CD4-positive, alpha-beta T cell (primary cell): ENCODE results near the gene MRNIP. TPM values are rescaled to one million over a fixed set of nuclear protein-coding genes. Genes with fewer than 3 reads are reported as not detected.

Experiments used
- ATAC-seq: fragments of 200-7000 bp; cut with Tn5 transposase; one replicate; pipeline ENCODE4 v1.10.0; 2022; ENCODE audit warnings: mild to moderate bottlenecking; ENCODE audit not compliant: poor library complexity
- CTCF ChIA-PET: fragments of 350-600 bp; sonication (Branson Sonifier 250); formaldehyde crosslinking; loops from one replicate; lab custom pipeline; 2021; ENCODE audit warnings: antibody characterized with exemption, inconsistent platforms; lab: Charles Lee
- POLR2A ChIA-PET: fragments of 350-600 bp; sonication (Branson Sonifier 250); formaldehyde crosslinking; loops from one replicate; lab custom pipeline; 2021; ENCODE audit warnings: antibody characterized with exemption, inconsistent platforms; lab: Charles Lee
- DNase-seq, 14 experiments: peaks; one replicate each; pipeline ENCODE4 v3.0.0-alpha.2; 2013 to 2020; ENCODE audit warnings: mixed read lengths in 2 of 14
- H3K27ac ChIP-seq, 2 donors: one replicate each; pipeline versions ENCODE4 v1.5.1 to v1.7.0; 2013; ENCODE audit warnings: low read length in 2 of 2, low read depth in 1 of 2, mild to moderate bottlenecking in 1 of 2
- H3K27me3 ChIP-seq, 2 experiments: 1 replicate in 1 of 2; 2 replicates in 1 of 2; pipeline versions ENCODE4 v1.6.1 to v1.7.0; 2013; ENCODE audit warnings: low read length in 2 of 2, control low read depth in 1 of 2, mild to moderate bottlenecking in 1 of 2, moderate library complexity in 1 of 2; ENCODE audit not compliant: insufficient read depth in 2 of 2, control insufficient read depth in 1 of 2
- H3K36me3 ChIP-seq: one replicate; pipeline ENCODE4 v1.6.1; 2013; ENCODE audit warnings: low read length, control low read depth; ENCODE audit not compliant: insufficient read depth
- H3K4me1 ChIP-seq: one replicate; pipeline ENCODE4 v1.6.1; 2013; ENCODE audit warnings: low read length, control low read depth; ENCODE audit not compliant: insufficient read depth
- H3K4me3 ChIP-seq: one replicate; pipeline ENCODE4 v1.5.1; 2013; ENCODE audit warnings: mild to moderate bottlenecking, low read length, moderate library complexity
- H3K9me3 ChIP-seq, 2 experiments: 1 replicate in 1 of 2; 2 replicates in 1 of 2; pipeline versions ENCODE4 v1.6.1 to v1.7.0; 2013; ENCODE audit warnings: low read length in 2 of 2, mild to moderate bottlenecking in 2 of 2, control low read depth in 1 of 2, moderate library complexity in 1 of 2; ENCODE audit not compliant: control insufficient read depth in 1 of 2, insufficient read depth in 1 of 2
- H3K27ac Mint-ChIP-seq: one replicate; pipeline ENCODE4 v1.8.0; 2020; ENCODE audit warnings: mixed read lengths
- H3K27me3 Mint-ChIP-seq: one replicate; pipeline ENCODE4 v1.8.0; 2021; ENCODE audit warnings: mixed read lengths
- H3K36me3 Mint-ChIP-seq: one replicate; pipeline ENCODE4 v1.8.0; 2021; ENCODE audit warnings: low read depth, mixed read lengths
- H3K4me1 Mint-ChIP-seq: one replicate; pipeline ENCODE4 v1.8.0; 2021; ENCODE audit warnings: low read depth, mixed read lengths
- H3K4me3 Mint-ChIP-seq: one replicate; pipeline ENCODE4 v1.8.0; 2020; ENCODE audit warnings: mild to moderate bottlenecking, mixed read lengths
- H3K9me3 Mint-ChIP-seq: one replicate; pipeline ENCODE4 v1.8.0; 2020; ENCODE audit warnings: mixed read lengths
- CTCF ChIP-seq: fragments of 200-600 bp; IDR thresholded peaks from one replicate; pipeline ENCODE4 v1.8.0; 2022; ENCODE audit warnings: antibody characterized with exemption, mild to moderate bottlenecking
- intact Hi-C, 2 experiments: fragments of 100-400 bp; cut with DNase I in 1 of 2; cut with micrococcal nuclease in 1 of 2; formaldehyde crosslinking; loops; one replicate each; pipeline versions ENCODE4 v1.15.1 to v1.9.0; 2023 to 2025; cut with DNase I, micrococcal nuclease
- total RNA-seq, 174 experiments: library from RNA in 2 of 174; stranded (reverse) in 2 of 174; gene quantifications; one replicate each; pipeline ENCODE4 v1.2.3 and lab custom pipeline; 2021 to 2026

Gene MRNIP
- total RNA-seq, 2 experiments from 2014 or later: 31.8 to 32.8 TPM

DNA sequence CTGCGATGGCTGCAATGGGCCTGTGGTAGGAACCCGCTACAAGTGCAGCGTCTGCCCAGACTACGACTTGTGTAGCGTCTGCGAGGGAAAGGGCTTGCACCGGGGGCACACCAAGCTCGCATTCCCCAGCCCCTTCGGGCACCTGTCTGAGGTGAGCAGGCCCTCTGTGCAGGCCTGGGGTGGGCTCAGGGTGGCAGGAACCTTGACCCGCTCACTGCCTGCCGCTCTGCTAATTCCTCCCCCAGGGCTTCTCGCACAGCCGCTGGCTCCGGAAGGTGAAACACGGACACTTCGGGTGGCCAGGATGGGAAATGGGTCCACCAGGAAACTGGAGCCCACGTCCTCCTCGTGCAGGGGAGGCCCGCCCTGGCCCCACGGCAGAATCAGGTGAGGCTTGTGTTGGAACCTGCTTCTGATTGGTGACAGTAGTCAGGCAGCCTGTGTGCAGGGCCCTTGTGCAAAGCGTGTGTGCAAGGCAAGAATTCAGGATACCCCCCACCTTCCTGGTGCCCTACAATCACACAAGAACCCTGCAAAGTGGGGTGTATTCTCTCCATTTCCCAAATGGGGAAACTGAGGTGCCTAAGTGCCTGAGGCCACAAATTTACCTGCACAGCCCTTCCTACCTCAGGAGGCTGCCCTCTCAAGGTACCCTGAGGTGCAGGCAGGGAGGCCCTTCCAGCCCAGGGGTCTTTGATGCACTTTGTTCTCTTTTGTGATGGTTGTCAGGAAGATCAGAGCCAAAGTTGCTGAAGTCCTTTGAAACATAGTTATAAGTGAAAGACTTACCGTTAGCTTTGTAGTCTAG, 34.5 kb downstream of the MRNIP start:
- intact Hi-C loops: loop anchor here in 1 of 2 experiments (5.0 kb wide), 1 partner anchor 33 kb away; the partner anchor contains the start of gene MRNIP
- no peak overlapping the region for H3K27ac ChIP-seq
- peaks cover 55% of the 10 kb centered on the region for H3K4me1 Mint-ChIP-seq
- DNase-seq (peak in 1 of 14 experiments; percentile 26), ATAC-seq (no peak)
- peaks cover 52% of the 10 kb centered on the region for H3K4me1 ChIP-seq
- H3K27me3 Mint-ChIP-seq: no peaks in the 10 kb centered on the region
- H3K9me3 ChIP-seq: no peaks in the 10 kb centered on the region
- no peak overlapping the region for H3K4me3 ChIP-seq
- peaks cover 76% of the 10 kb centered on the region for H3K36me3 Mint-ChIP-seq
- no peaks in the 10 kb centered on the region for H3K27me3 ChIP-seq
- peak overlapping the region; percentile 18 for H3K27ac Mint-ChIP-seq
- H3K4me3 Mint-ChIP-seq: no peak overlapping the region
- ChIA-PET POLR2A (no interaction called here), CTCF (interaction anchor here (1.1 kb wide), 1 partner anchor 22 kb away, joined by 5 read pairs; no protein-coding TSS in a partner anchor)
- no peaks in the 10 kb centered on the region for H3K9me3 Mint-ChIP-seq
- no peak for TF ChIP-seq CTCF
- H3K36me3 ChIP-seq: peaks cover 59% of the 10 kb centered on the region

GRCh38 chr5:179822444-179822990, 36.1 kb downstream of the MRNIP start:
- intact Hi-C loops: loop anchor here in 1 of 2 experiments (5.0 kb wide), 1 partner anchor 35 kb away; the partner anchor contains the start of gene MRNIP
- Mint-ChIP-seq H3K27ac (peak overlapping the region; percentile 99), H3K4me1 (peaks cover 58% of the 10 kb centered on the region), H3K9me3 (no peaks in the 10 kb centered on the region), H3K27me3 (no peaks in the 10 kb centered on the region), H3K4me3 (peak overlapping the region; percentile 99), H3K36me3 (peaks cover 59% of the 10 kb centered on the region)
- TF ChIP-seq CTCF: no peak
- DNase-seq (peak in 1 of 14 experiments; percentile 28), ATAC-seq (no peak)
- H3K27ac ChIP-seq: peak overlapping the region in 1 of 2 donors; percentile 84
- peaks cover 63% of the 10 kb centered on the region for H3K4me1 ChIP-seq
- peak overlapping the region; percentile 83 for H3K4me3 ChIP-seq
- peaks cover 46% of the 10 kb centered on the region for H3K36me3 ChIP-seq
- no peaks in the 10 kb centered on the region for H3K27me3 ChIP-seq
- ChIA-PET CTCF (interaction anchor here (1.1 to 2.1 kb wide), 3 partner anchors 21 to 59 kb away, joined by 5 to 6 read pairs (median 5); no protein-coding TSS in a partner anchor), POLR2A (interaction anchor here (0.6 to 2.1 kb wide), 13 partner anchors 14 to 272 kb away, joined by 3 to 12 read pairs (median 3); partner anchors contain the start of genes HNRNPH1, LTC4S, MAML1 and RUFY1)
- H3K9me3 ChIP-seq: no peaks in the 10 kb centered on the region

- Mint-ChIP-seq H3K27me3 (no peaks in the 10 kb centered on the region), H3K4me1 (peaks cover 61% of the 10 kb centered on the region), H3K9me3 (no peaks in the 10 kb centered on the region), H3K27ac (peak overlapping the region; percentile 99), H3K36me3 (peaks cover 55% of the 10 kb centered on the region), H3K4me3 (peak overlapping the region; percentile 99)
- ATAC-seq: no peak
- H3K27ac ChIP-seq: peak overlapping the region; percentile 84 to 96
- no peak for TF ChIP-seq CTCF
- peak overlapping the region; percentile 83 for H3K4me3 ChIP-seq
- peak in 1 of 14 experiments; percentile 27 for DNase-seq
- ChIA-PET POLR2A (interaction anchor here (0.6 to 2.1 kb wide), 15 partner anchors 8 to 271 kb away, joined by 3 to 12 read pairs (median 4); partner anchors contain the start of genes HNRNPH1, LTC4S, MAML1 and RUFY1), CTCF (interaction anchor here (1.1 to 2.1 kb wide), 3 partner anchors 20 to 59 kb away, joined by 5 to 6 read pairs (median 5); no protein-coding TSS in a partner anchor)
- H3K27me3 ChIP-seq: peaks cover 0 to 3% of the 10 kb centered on the region in 2 experiments
- H3K36me3 ChIP-seq: peaks cover 41% of the 10 kb centered on the region
- no peaks in the 10 kb centered on the region for H3K9me3 ChIP-seq
- intact Hi-C loops: loop anchor here in 1 of 2 experiments (5.0 kb wide), 1 partner anchor 35 kb away; the partner anchor contains the start of gene MRNIP
- H3K4me1 ChIP-seq: peaks cover 65% of the 10 kb centered on the region
These were observed 36.6 kb downstream of the MRNIP start for GRCh38 chr5:179822059-179822432.
